ENCODE measurements around the gene CEACAM16. TPM values are rescaled to one million over a fixed set of nuclear protein-coding genes. Genes with fewer than 3 reads are reported as not detected.
A peak's percentile ranks its signal among the peaks of the same experiment; 100 is the strongest.

The CEACAM16 gene
- total and polyA plus RNA-seq, 10 of the 15 experiments (the other 5 are each of a cell fraction or from before 2014, with no cell fraction given): not detected

GRCh38 chr19:44748426-44749254 is 49.7 kb downstream of the CEACAM16 start, which contains the start of gene BCL3 (continued):
- no peak for TF ChIP-seq MLLT1 (IDR thresholded peaks at IDR 0.05)
- peak in 1 of 2 experiments; percentile 12; a peak in 1 of 4 replicates for TF ChIP-seq EP300 (IDR thresholded peaks at IDR 0.05; ENCODE audit: borderline replicate concordance in 1 of 2, control insufficient read depth in 1 of 2, low read depth in 2 of 2, low read length in 2 of 2)
- no peak for TF ChIP-seq NFXL1 (IDR thresholded peaks at IDR 0.05; ENCODE audit: borderline replicate concordance)
- TF ChIP-seq IKZF1 (conservative IDR thresholded peaks at IDR 0.05): peak; percentile 62
- peak; percentile 65 for TF ChIP-seq TCF12 (IDR thresholded peaks at IDR 0.05; ENCODE audit: low read depth, low read length)
- TF ChIP-seq LARP7 (IDR thresholded peaks at IDR 0.05): peak; percentile 88
- TF ChIP-seq POLR2A (IDR thresholded peaks at IDR 0.05; ENCODE audit: low read depth, low read length): peak; percentile 52; the same call in 1 of the 2 replicates
- 0 out of 2 replicates have a peak, but pooled peaks have one; percentile 70 for TF ChIP-seq SMARCA5 (IDR thresholded peaks at IDR 0.05)
- no peak for TF ChIP-seq CHD4 (IDR thresholded peaks at IDR 0.05)
- peak in 1 of 2 experiments; percentile 46; a peak in 2 of 3 replicates for TF ChIP-seq EGR1 (IDR thresholded peaks at IDR 0.05; ENCODE audit: borderline replicate concordance in 1 of 2, low read depth in 2 of 2, low read length in 2 of 2)
- TF ChIP-seq YY1 (IDR thresholded peaks at IDR 0.05; ENCODE audit: low read depth, low read length): peak; percentile 70
- TF ChIP-seq POLR2AphosphoS5 (IDR thresholded peaks at IDR 0.05; ENCODE audit: low read length): peak; percentile 41; the same call in 1 of the 2 replicates
- TF ChIP-seq SIX5 (IDR thresholded peaks at IDR 0.05; ENCODE audit: low read depth, low read length, severe bottlenecking): no peak
- TF ChIP-seq IRF3 (IDR thresholded peaks at IDR 0.05): no peak
- no peak for TF ChIP-seq CEBPB (IDR thresholded peaks at IDR 0.05; ENCODE audit: borderline replicate concordance in 1 of 2, low read depth in 2 of 2, low read length in 2 of 2)
- no peak for TF ChIP-seq ZBTB40 (IDR thresholded peaks at IDR 0.05; ENCODE audit: borderline replicate concordance)
- TF ChIP-seq NFYA (IDR thresholded peaks at IDR 0.05; ENCODE audit: borderline replicate concordance, low read depth, low read length): no peak
- TF ChIP-seq PKNOX1 (IDR thresholded peaks at IDR 0.05): no peak
- TF ChIP-seq RAD21 (IDR thresholded peaks at IDR 0.05; ENCODE audit: insufficient read depth, low read depth, low read length): 0 out of 2 replicates have a peak, but pooled peaks have one; percentile 3
- no peak for TF ChIP-seq FOS (IDR thresholded peaks at IDR 0.05; ENCODE audit: borderline replicate concordance, extremely low read depth, insufficient read length)
- TF ChIP-seq ATF7 (IDR thresholded peaks at IDR 0.05; ENCODE audit: low read depth): no peak
- TF ChIP-seq NRF1 (conservative IDR thresholded peaks at IDR 0.05; ENCODE audit: low read depth, low read length): no peak
- peak; percentile 39; the same call in 1 of the 2 replicates for TF ChIP-seq PAX5 (IDR thresholded peaks at IDR 0.05; ENCODE audit: borderline replicate concordance, low read depth, low read length)

Data from GM12878 (cell line).